ENCODE results near the gene TAOK3. TPM values are rescaled to one million over a fixed set of nuclear protein-coding genes. Genes with fewer than 3 reads are reported as not detected.

TAOK3 gene
- total RNA-seq, 1 donor: 34.5 TPM

DNA sequence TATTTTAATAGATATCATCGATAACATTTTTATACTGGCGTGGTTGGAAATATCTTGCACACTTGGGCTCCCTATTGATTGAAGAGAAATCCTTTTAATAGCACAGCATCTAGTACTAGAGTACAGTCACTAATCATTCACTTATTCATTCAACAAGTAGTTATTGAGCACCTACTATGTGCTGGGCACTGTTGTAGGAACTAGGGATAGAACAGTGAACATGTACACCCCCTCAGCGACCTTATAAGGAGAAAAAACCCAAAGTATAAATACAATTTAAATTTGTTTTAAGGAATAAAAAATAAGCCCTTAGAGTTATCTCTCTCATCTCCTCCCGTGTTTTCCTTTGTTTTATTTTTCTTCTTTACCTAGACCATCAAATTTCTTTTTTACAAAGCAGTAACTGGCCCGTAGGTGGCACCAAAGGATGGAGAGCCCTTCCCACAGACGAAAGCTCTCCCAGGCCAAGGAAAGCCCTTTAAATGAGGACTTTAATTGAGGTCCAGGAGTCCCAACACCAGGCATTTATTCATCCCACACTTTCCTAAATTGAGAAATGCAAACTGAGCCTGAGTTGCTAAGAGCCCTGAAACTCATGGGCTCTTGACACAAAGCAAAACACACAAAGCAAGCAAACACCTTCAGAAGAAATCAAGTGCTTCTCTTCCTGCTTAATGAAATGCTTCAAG lies 207.8 kb downstream of the TAOK3 start:
- no peak overlapping the region for H3K4me3 ChIP-seq (ENCODE audit: low read depth, low read length)
- TF ChIP-seq, protein P1, sequence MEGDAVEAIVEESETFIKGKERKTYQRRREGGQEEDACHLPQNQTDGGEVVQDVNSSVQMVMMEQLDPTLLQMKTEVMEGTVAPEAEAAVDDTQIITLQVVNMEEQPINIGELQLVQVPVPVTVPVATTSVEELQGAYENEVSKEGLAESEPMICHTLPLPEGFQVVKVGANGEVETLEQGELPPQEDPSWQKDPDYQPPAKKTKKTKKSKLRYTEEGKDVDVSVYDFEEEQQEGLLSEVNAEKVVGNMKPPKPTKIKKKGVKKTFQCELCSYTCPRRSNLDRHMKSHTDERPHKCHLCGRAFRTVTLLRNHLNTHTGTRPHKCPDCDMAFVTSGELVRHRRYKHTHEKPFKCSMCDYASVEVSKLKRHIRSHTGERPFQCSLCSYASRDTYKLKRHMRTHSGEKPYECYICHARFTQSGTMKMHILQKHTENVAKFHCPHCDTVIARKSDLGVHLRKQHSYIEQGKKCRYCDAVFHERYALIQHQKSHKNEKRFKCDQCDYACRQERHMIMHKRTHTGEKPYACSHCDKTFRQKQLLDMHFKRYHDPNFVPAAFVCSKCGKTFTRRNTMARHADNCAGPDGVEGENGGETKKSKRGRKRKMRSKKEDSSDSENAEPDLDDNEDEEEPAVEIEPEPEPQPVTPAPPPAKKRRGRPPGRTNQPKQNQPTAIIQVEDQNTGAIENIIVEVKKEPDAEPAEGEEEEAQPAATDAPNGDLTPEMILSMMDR (IDR thresholded peaks at IDR 0.05; ENCODE audit: insufficient read depth, low read depth, low read length): peak; percentile 53
- peak; percentile 40 for DNase-seq (ENCODE audit: low read depth)

DNA sequence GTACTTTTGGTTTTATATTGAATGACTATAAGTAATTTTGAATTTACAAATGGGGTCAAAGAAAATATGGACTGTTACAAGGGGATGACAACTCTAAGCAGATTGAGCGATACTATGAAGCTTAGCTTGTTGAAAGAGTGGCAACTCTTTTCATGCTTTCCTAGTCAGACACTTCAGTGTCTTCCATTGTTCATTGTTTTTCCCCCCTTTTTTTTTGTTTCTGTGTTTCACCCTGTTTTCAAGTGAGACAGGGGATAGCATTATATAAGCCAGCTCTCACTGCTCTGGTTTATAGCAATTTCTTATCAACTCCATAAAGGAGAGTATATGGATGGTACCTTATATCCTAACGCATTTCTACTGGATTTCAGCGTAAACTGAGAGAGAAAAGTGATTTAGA lies 212.2 kb downstream of the TAOK3 start:
- no peak for DNase-seq (ENCODE audit: low read depth)
- TF ChIP-seq, protein P1 (IDR thresholded peaks at IDR 0.05; ENCODE audit: insufficient read depth, low read depth, low read length): no peak
- no peak overlapping the region for H3K4me3 ChIP-seq (ENCODE audit: low read depth, low read length)

DNA sequence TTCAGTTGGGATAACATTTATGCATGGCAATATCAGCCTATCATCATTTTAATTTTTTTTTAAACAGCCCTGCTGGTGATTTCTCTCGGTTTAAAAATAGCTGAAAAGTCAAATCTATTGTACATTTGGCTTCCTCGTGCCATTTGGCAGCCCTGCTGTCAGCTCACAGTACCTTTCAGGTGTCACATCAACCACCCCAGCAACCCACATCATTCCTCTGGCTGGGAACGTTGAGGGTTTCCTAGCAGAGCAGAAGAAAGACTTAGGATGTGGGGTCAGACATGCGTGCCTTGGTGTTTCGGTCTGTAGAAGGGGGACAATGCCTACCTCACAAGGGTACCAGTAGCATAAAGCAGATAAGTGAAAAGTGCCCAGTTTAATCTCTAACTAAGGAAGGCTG lies 221.0 kb downstream of the TAOK3 start:
- no peak overlapping the region for H3K4me3 ChIP-seq (ENCODE audit: low read depth, low read length)
- DNase-seq (ENCODE audit: low read depth): no peak
- TF ChIP-seq, protein P1 (IDR thresholded peaks at IDR 0.05; ENCODE audit: insufficient read depth, low read depth, low read length): no peak

DNA sequence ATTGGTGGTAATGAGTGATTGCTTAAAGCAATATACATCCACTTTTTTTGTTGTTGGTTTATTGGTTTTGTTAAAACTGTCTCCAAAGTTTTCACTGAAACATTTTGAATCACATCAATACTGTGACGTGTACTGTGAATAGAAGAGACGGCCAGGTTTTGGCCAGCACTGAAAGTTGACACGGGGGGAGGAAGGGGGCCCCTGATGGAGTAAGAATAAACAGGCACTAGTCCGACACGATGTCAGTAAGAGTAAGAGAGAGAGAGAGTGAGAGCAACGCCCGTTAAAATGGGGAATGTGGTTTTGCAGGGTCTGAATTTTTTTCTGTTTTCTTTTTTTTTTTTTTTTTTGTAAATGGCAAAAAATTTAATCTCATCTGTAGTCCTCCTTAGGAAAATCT lies 222.1 kb downstream of the TAOK3 start:
- no peak for DNase-seq (ENCODE audit: low read depth)
- TF ChIP-seq, protein P1 (IDR thresholded peaks at IDR 0.05; ENCODE audit: insufficient read depth, low read depth, low read length): no peak
- H3K4me3 ChIP-seq (ENCODE audit: low read depth, low read length): no peak overlapping the region

DNA sequence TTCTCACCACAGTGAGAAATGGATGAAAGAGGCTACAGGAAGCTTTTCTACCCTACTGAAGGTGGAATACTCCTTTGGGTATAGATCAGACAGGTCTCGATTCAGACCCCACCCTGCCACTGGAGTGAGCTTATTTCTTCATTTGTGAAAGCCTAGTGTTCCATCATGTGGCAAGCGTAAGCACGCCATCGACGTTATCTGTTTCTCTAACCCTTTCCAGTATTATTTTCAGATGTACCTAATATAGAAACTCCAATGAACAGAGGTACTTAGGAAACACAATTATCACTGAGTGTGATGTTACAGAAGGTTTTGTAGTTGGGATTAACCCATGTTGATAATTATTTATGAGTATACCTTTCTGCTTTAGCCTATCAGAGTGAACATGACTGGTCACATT lies 224.4 kb downstream of the TAOK3 start:
- no peak for DNase-seq (ENCODE audit: low read depth)
- H3K4me3 ChIP-seq (ENCODE audit: low read depth, low read length): no peak overlapping the region
- TF ChIP-seq, protein P1 (IDR thresholded peaks at IDR 0.05; ENCODE audit: insufficient read depth, low read depth, low read length): no peak

DNA sequence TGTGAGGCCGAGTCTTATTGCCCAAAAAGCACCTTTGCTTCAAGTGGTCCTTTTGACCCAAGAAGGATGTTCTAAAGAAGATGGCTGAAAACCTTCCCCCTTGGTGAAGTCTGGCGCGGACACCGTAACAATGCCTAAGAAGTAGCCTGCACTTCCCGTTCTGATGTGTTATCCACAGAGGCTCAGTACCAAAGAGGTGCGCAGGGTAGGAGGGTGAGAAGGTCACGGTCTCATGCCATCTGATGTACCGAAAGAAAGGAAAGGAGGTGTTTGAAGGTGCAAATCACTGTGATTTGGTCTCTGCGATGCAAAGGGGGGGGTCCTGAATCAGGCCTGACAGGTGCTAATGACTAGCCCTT lies 226.9 kb downstream of the TAOK3 start:
- H3K4me3 ChIP-seq (ENCODE audit: low read depth, low read length): no peak overlapping the region
- DNase-seq (ENCODE audit: low read depth): no peak
- TF ChIP-seq, protein P1 (IDR thresholded peaks at IDR 0.05; ENCODE audit: insufficient read depth, low read depth, low read length): no peak
